ENCODE measurements around the gene BCL6B.

GRCh38 chr17:7016886-7017826, 5.7 kb upstream of the BCL6B start:
- no peak for TF ChIP-seq CTCF (IDR thresholded peaks at IDR 0.05)
- no peak for TF ChIP-seq POLR2A (IDR thresholded peaks at IDR 0.05)
- TF ChIP-seq POLR2AphosphoS5 (IDR thresholded peaks at IDR 0.05): no peak

Measured in gastroesophageal sphincter (tissue), 3 donors.